Fibroblast of the aortic adventitia (primary cell): ENCODE measurements around the gene NCKAP5. TPM values are rescaled to one million over a fixed set of nuclear protein-coding genes. Genes with fewer than 3 reads are reported as not detected.

Experiments
- DNase-seq: peaks from one replicate; pipeline ENCODE4 v3.0.0-alpha.2; 2010; ENCODE audit warnings: low read depth
- H3K4me3 ChIP-seq: 2 replicates; pipeline ENCODE4 v1.5.1; 2011; ENCODE audit warnings: low read depth, mild to moderate bottlenecking, control low read depth, low read length, moderate library complexity
- total RNA-seq: library from RNA; depleted of rRNA; stranded (reverse); fragments of >200 nt; gene quantifications from 2 replicates; pipeline ENCODE4 v1.2.3, GENCODE V29; 2012; ENCODE audit warnings: low replicate concordance
- TF ChIP-seq, protein P1 (sequence below): IDR thresholded peaks from 2 replicates; pipeline ENCODE4 v1.5.1; 2011; ENCODE audit warnings: mild to moderate bottlenecking, low read length, control low read depth, inconsistent platforms; ENCODE audit not compliant: insufficient read depth

NCKAP5 gene
- total RNA-seq, 1 donor = 4.4 TPM

DNA sequence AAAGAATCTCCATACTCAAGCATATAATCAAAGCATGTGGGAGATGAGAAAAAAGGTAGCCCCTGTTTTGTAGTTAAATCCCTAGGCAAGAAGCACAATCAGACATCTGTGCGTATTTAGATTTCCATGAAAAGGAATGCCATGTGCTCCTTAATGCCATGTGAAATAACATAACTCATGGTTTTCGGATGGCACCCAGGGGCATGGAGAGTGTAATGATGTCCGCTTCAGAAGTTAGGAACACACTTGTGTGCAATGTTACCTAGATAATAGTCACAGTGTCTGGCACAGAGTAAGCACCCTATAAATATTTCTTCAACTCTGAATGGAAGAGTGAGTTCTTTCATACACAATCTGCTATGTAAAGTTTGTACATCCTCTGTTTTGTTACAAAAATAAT lies 197.0 kb downstream of the NCKAP5 start:
- TF ChIP-seq, protein P1, sequence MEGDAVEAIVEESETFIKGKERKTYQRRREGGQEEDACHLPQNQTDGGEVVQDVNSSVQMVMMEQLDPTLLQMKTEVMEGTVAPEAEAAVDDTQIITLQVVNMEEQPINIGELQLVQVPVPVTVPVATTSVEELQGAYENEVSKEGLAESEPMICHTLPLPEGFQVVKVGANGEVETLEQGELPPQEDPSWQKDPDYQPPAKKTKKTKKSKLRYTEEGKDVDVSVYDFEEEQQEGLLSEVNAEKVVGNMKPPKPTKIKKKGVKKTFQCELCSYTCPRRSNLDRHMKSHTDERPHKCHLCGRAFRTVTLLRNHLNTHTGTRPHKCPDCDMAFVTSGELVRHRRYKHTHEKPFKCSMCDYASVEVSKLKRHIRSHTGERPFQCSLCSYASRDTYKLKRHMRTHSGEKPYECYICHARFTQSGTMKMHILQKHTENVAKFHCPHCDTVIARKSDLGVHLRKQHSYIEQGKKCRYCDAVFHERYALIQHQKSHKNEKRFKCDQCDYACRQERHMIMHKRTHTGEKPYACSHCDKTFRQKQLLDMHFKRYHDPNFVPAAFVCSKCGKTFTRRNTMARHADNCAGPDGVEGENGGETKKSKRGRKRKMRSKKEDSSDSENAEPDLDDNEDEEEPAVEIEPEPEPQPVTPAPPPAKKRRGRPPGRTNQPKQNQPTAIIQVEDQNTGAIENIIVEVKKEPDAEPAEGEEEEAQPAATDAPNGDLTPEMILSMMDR = no peak
- no peak overlapping the region for H3K4me3 ChIP-seq
- no peak for DNase-seq

DNA sequence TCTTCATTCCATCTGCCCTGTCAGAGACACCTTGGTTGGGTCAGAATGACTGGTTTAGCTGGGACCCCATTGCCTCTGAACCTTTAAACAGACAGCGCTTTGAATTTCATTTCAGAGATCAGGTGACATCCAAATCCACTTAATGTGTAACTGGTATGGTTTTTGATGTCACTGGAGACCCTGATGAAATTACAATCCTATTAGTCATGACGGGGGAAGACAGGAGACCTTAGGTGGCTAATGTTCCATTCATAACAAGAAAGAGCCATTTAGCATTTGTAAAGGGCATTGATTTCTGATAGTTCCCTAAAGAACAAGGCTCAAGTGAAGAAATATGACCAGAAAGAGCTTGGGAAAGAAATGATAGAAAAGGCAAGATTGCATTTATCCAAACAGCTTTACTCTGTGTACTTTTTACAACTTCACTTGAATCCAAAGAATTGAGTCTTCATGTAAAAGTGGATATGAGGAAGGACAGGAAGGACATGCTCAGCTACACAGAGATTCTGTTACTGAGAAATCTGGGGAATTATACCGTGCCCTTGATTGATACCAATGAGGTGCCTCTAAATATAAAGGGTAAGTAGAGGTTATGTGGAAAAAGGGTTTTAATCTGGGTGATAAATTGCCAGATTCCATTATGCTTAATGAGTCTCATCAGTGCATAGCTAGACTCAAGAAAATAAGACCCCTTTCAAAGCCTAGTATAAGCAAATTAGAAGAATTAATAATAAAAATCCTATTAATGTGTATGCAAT lies 198.2 kb downstream of the NCKAP5 start:
- DNase-seq = no peak
- H3K4me3 ChIP-seq = no peak overlapping the region
- TF ChIP-seq, protein P1 = no peak

GRCh38 chr2:133365117-133365516 lies 203.1 kb downstream of the NCKAP5 start:
- H3K4me3 ChIP-seq = no peak overlapping the region
- TF ChIP-seq, protein P1 = no peak
- DNase-seq = peak; percentile 62

GRCh38 chr2:133364636-133365035 lies 203.6 kb downstream of the NCKAP5 start:
- TF ChIP-seq, protein P1 = no peak
- no peak for DNase-seq
- H3K4me3 ChIP-seq = no peak overlapping the region

GRCh38 chr2:133363884-133364283 lies 204.4 kb downstream of the NCKAP5 start:
- TF ChIP-seq, protein P1 = no peak
- no peak for DNase-seq
- H3K4me3 ChIP-seq = no peak overlapping the region

- TF ChIP-seq, protein P1 = no peak
- no peak overlapping the region for H3K4me3 ChIP-seq
- peak; percentile 65 for DNase-seq
Observed at GRCh38 chr2:133362061-133362476, 206.2 kb downstream of the NCKAP5 start.

DNA sequence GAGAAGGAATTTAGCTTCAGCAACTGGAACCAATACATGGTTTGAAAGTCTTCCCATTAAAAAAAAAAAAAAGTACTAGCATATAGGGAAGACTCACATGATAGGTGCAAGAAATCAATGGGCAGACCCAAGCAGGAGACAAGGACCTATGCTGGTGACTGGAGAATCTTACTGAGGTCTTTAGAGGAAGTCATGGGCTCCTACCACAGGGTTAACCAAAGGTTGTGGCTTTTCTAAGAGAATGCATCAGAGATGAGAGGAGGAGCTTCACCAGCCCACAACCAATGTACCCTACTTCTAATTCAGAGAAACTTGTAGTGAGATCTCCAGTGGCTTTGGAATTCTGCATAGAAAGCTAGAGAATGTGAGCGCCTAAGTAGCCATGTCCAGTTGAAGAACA lies 207.4 kb downstream of the NCKAP5 start:
- no peak overlapping the region for H3K4me3 ChIP-seq
- TF ChIP-seq, protein P1 = no peak
- no peak for DNase-seq
